BLaER1 treated with 17β-estradiol and CSF1 and Interleukin-3, amounts not matched to agents 10 nM and 100 nM (cell line): ENCODE data around the gene PTPRK.

ENCODE experiments used
- H3K27ac ChIP-seq, 11 experiments: shearing (Covaris generic); formaldehyde crosslinking; 2 replicates each; pipeline ENCODE4 v1.8.1; 2022
- H3K27me3 ChIP-seq, 11 experiments: shearing (Covaris generic); formaldehyde crosslinking; 2 replicates each; pipeline ENCODE4 v1.8.1; 2022
- H3K36me3 ChIP-seq, 11 experiments: shearing (Covaris generic); formaldehyde crosslinking; 2 replicates each; pipeline ENCODE4 v1.8.1; 2022
- H3K4me1 ChIP-seq, 10 experiments: shearing (Covaris generic); formaldehyde crosslinking; 2 replicates each; pipeline ENCODE4 v1.8.1; 2022
- H3K4me2 ChIP-seq, 11 experiments: shearing (Covaris generic); formaldehyde crosslinking; 2 replicates each; pipeline ENCODE4 v1.8.1; 2022
- H3K4me3 ChIP-seq, 10 experiments: shearing (Covaris generic); formaldehyde crosslinking; 2 replicates each; pipeline ENCODE4 v1.8.1; 2022
- H3K9ac ChIP-seq, 11 experiments: shearing (Covaris generic); formaldehyde crosslinking; 2 replicates each; pipeline ENCODE4 v1.8.1; 2022
- H3K9me3 ChIP-seq, 11 experiments: shearing (Covaris generic); formaldehyde crosslinking; replicated peaks in 1 of 11; 2 replicates each; pipeline ENCODE4 v1.8.1; 2022
- H4K20me1 ChIP-seq, 11 experiments: shearing (Covaris generic); formaldehyde crosslinking; 2 replicates each; pipeline ENCODE4 v1.8.1; 2022
- Cebpa-rat ChIP-seq, 11 experiments: shearing (Covaris generic); IDR thresholded peaks; 2 replicates each; pipeline ENCODE4 v1.8.1; 2022

PTPRK gene

GRCh38 chr6:128358244-128358776 is 162.1 kb downstream of the PTPRK start:
- no peak overlapping the region for H3K4me2 ChIP-seq
- no peak overlapping the region for H3K9ac ChIP-seq
- H3K9me3 ChIP-seq, result no peaks in the 10 kb centered on the region
- TF ChIP-seq Cebpa-rat (IDR thresholded peaks at IDR 0.05), result no peak
- no peak overlapping the region for H3K4me3 ChIP-seq
- peaks cover 0 to 6% (median 2%) of the 10 kb centered on the region in 10 experiments; a peak in 9 of 20 replicates for H3K4me1 ChIP-seq
- no peaks in the 10 kb centered on the region for H3K36me3 ChIP-seq
- no peak overlapping the region for H3K27ac ChIP-seq
- H3K27me3 ChIP-seq, result no peaks in the 10 kb centered on the region
- H4K20me1 ChIP-seq, result no peaks in the 10 kb centered on the region

- H3K27me3 ChIP-seq, result no peaks in the 10 kb centered on the region
- no peak for TF ChIP-seq Cebpa-rat (IDR thresholded peaks at IDR 0.05)
- H3K4me2 ChIP-seq, result no peak overlapping the region
- H4K20me1 ChIP-seq, result no peaks in the 10 kb centered on the region
- H3K9ac ChIP-seq, result no peak overlapping the region
- no peak overlapping the region for H3K4me3 ChIP-seq
- H3K4me1 ChIP-seq, result no peaks in the 10 kb centered on the region
- no peaks in the 10 kb centered on the region for H3K36me3 ChIP-seq
- no peaks in the 10 kb centered on the region for H3K9me3 ChIP-seq
- no peak overlapping the region for H3K27ac ChIP-seq
These were observed 162.8 kb downstream of the PTPRK start for GRCh38 chr6:128357392-128358130.

GRCh38 chr6:128352366-128352765 is 168.0 kb downstream of the PTPRK start:
- Histone ChIP-seq H3K4me2 (no peak overlapping the region), H3K4me1 (no peaks in the 10 kb centered on the region), H4K20me1 (no peaks in the 10 kb centered on the region), H3K27me3 (no peaks in the 10 kb centered on the region), H3K9ac (no peak overlapping the region), H3K27ac (no peak overlapping the region), H3K36me3 (no peaks in the 10 kb centered on the region), H3K9me3 (no peaks in the 10 kb centered on the region), H3K4me3 (no peak overlapping the region)
- no peak for TF ChIP-seq Cebpa-rat (IDR thresholded peaks at IDR 0.05)

- no peaks in the 10 kb centered on the region for H3K4me1 ChIP-seq
- H3K36me3 ChIP-seq, result no peaks in the 10 kb centered on the region
- H3K27ac ChIP-seq, result no peak overlapping the region
- no peaks in the 10 kb centered on the region for H4K20me1 ChIP-seq
- no peak overlapping the region for H3K9ac ChIP-seq
- no peak for TF ChIP-seq Cebpa-rat (IDR thresholded peaks at IDR 0.05)
- H3K9me3 ChIP-seq, result no peaks in the 10 kb centered on the region
- H3K27me3 ChIP-seq, result no peaks in the 10 kb centered on the region
- H3K4me3 ChIP-seq, result no peak overlapping the region
- H3K4me2 ChIP-seq, result no peak overlapping the region
These were observed 169.2 kb downstream of the PTPRK start for GRCh38 chr6:128351255-128351514.

- Histone ChIP-seq H3K4me2 (no peak overlapping the region), H3K9me3 (no peaks in the 10 kb centered on the region), H3K36me3 (no peaks in the 10 kb centered on the region), H3K9ac (no peak overlapping the region), H3K4me3 (no peak overlapping the region), H4K20me1 (no peaks in the 10 kb centered on the region), H3K27me3 (no peaks in the 10 kb centered on the region), H3K27ac (no peak overlapping the region), H3K4me1 (no peaks in the 10 kb centered on the region)
- TF ChIP-seq Cebpa-rat (IDR thresholded peaks at IDR 0.05), result no peak
These were observed 169.8 kb downstream of the PTPRK start for GRCh38 chr6:128350416-128351254.

- Histone ChIP-seq H3K9me3 (no peaks in the 10 kb centered on the region), H3K4me2 (no peak overlapping the region), H3K27ac (no peak overlapping the region), H3K9ac (no peak overlapping the region), H4K20me1 (no peaks in the 10 kb centered on the region), H3K27me3 (no peaks in the 10 kb centered on the region), H3K4me3 (no peak overlapping the region), H3K4me1 (no peaks in the 10 kb centered on the region), H3K36me3 (no peaks in the 10 kb centered on the region)
- TF ChIP-seq Cebpa-rat (IDR thresholded peaks at IDR 0.05), result no peak
These were observed 173.3 kb downstream of the PTPRK start for GRCh38 chr6:128347123-128347522.

GRCh38 chr6:128346569-128346968 is 173.8 kb downstream of the PTPRK start:
- Histone ChIP-seq H3K4me1 (no peaks in the 10 kb centered on the region), H3K27me3 (no peaks in the 10 kb centered on the region), H3K9me3 (no peaks in the 10 kb centered on the region), H3K4me2 (no peak overlapping the region), H3K27ac (no peak overlapping the region), H3K36me3 (no peaks in the 10 kb centered on the region), H4K20me1 (no peaks in the 10 kb centered on the region), H3K9ac (no peak overlapping the region), H3K4me3 (no peak overlapping the region)
- no peak for TF ChIP-seq Cebpa-rat (IDR thresholded peaks at IDR 0.05)

GRCh38 chr6:128345278-128345677 is 175.1 kb downstream of the PTPRK start:
- no peak overlapping the region for H3K9ac ChIP-seq
- H3K4me1 ChIP-seq, result no peaks in the 10 kb centered on the region
- H3K4me3 ChIP-seq, result no peak overlapping the region
- no peaks in the 10 kb centered on the region for H4K20me1 ChIP-seq
- H3K4me2 ChIP-seq, result no peak overlapping the region
- no peak overlapping the region for H3K27ac ChIP-seq
- H3K36me3 ChIP-seq, result no peaks in the 10 kb centered on the region
- H3K27me3 ChIP-seq, result no peaks in the 10 kb centered on the region
- H3K9me3 ChIP-seq, result no peaks in the 10 kb centered on the region
- no peak for TF ChIP-seq Cebpa-rat (IDR thresholded peaks at IDR 0.05)

- TF ChIP-seq Cebpa-rat (IDR thresholded peaks at IDR 0.05), result no peak
- H3K27ac ChIP-seq, result no peak overlapping the region
- H3K9me3 ChIP-seq, result no peaks in the 10 kb centered on the region
- peaks cover 0 to 10% (median 0%) of the 10 kb centered on the region in 10 experiments; a peak in 4 of 20 replicates for H3K4me1 ChIP-seq
- H3K4me2 ChIP-seq, result no peak overlapping the region
- H3K27me3 ChIP-seq, result no peaks in the 10 kb centered on the region
- H3K9ac ChIP-seq, result no peak overlapping the region
- H3K36me3 ChIP-seq, result no peaks in the 10 kb centered on the region
- H3K4me3 ChIP-seq, result no peak overlapping the region
- no peaks in the 10 kb centered on the region for H4K20me1 ChIP-seq
These were observed 176.7 kb downstream of the PTPRK start for GRCh38 chr6:128343706-128344105.
